MM.1S (cell line): Measurements from ENCODE around the gene DDB1.
A peak's percentile ranks its signal among the peaks of the same experiment; 100 is the strongest.

Experiments
- DNase-seq: peaks from one replicate; pipeline ENCODE4 v3.0.0-alpha.2; 2015
- H2AFZ ChIP-seq: fragments of 300-600 bp; sonication (generic); 2 replicates; pipeline ENCODE4 v1.6.0; 2016; ENCODE audit warnings: antibody characterized with exemption, low read length
- H3F3A ChIP-seq: fragments of 300-600 bp; sonication (generic); 2 replicates; pipeline ENCODE4 v1.6.1; 2016; ENCODE audit warnings: mild to moderate bottlenecking, antibody characterized with exemption, low read length, moderate library complexity, mixed read lengths; ENCODE audit not compliant: insufficient read depth
- H3K27ac ChIP-seq: fragments of 300-600 bp; sonication (generic); 2 replicates; pipeline ENCODE4 v1.5.1; 2016; ENCODE audit warnings: mild to moderate bottlenecking, low read length
- H3K27me3 ChIP-seq: fragments of 300-600 bp; sonication (generic); replicated peaks from 2 replicates; pipeline ENCODE4 v1.6.0; 2016; ENCODE audit warnings: low read length; ENCODE audit not compliant: insufficient read depth
- H3K36me3 ChIP-seq: fragments of 300-600 bp; sonication (generic); replicated peaks from 2 replicates; pipeline ENCODE4 v1.6.1; 2016; ENCODE audit warnings: mild to moderate bottlenecking, low read length, mixed read lengths; ENCODE audit not compliant: insufficient read depth
- H3K4me1 ChIP-seq: fragments of 300-600 bp; sonication (generic); 2 replicates; pipeline ENCODE4 v1.6.1; 2016; ENCODE audit warnings: low read length, mixed read lengths
- H3K4me2 ChIP-seq: fragments of 300-600 bp; sonication (generic); 2 replicates; pipeline ENCODE4 v1.6.0; 2016; ENCODE audit warnings: low read depth, low read length
- H3K4me3 ChIP-seq: fragments of 300-600 bp; sonication (generic); 2 replicates; pipeline ENCODE4 v1.5.1; 2016; ENCODE audit warnings: low read length, mixed read lengths
- H3K79me2 ChIP-seq: fragments of 300-600 bp; sonication (generic); 2 replicates; pipeline ENCODE4 v1.6.1; 2016; ENCODE audit warnings: mixed run types, low read length, mixed read lengths
- H3K9ac ChIP-seq: fragments of 300-600 bp; sonication (generic); 2 replicates; pipeline ENCODE4 v1.6.1; 2016; ENCODE audit warnings: low read length, mixed read lengths
- H3K9me2 ChIP-seq: fragments of 300-600 bp; sonication (generic); replicated peaks from 2 replicates; pipeline ENCODE4 v1.6.1; 2016; ENCODE audit warnings: mild to moderate bottlenecking, low read length, mixed read lengths; ENCODE audit not compliant: insufficient read depth
- H3K9me3 ChIP-seq: fragments of 300-600 bp; sonication (generic); replicated peaks from 2 replicates; pipeline ENCODE4 v1.6.1; 2016; ENCODE audit warnings: mild to moderate bottlenecking, low read length, mixed read lengths; ENCODE audit not compliant: insufficient read depth
- H4K20me1 ChIP-seq: fragments of 300-600 bp; sonication (generic); 2 replicates; pipeline ENCODE4 v1.6.1; 2016; ENCODE audit warnings: mild to moderate bottlenecking, low read length, moderate library complexity, mixed read lengths; ENCODE audit not compliant: insufficient read depth
- EZH2 ChIP-seq: fragments of 300-600 bp; sonication (generic); optimal IDR thresholded peaks from 2 replicates; pipeline ENCODE3; 2017; ENCODE audit warnings: low read depth, mild to moderate bottlenecking, antibody characterized with exemption, low read length, mixed read lengths
- EZH2phosphoT487 ChIP-seq: fragments of 300-600 bp; sonication (generic); IDR thresholded peaks from 2 replicates; pipeline ENCODE4 v1.6.1; 2018; ENCODE audit warnings: antibody characterized with exemption, low read length
- TF ChIP-seq, protein P1 (sequence below): fragments of 300-600 bp; sonication (generic); IDR thresholded peaks from 2 replicates; pipeline ENCODE4 v1.5.1; 2016; ENCODE audit warnings: antibody characterized with exemption, low read length, mixed read lengths

Gene DDB1

DNA sequence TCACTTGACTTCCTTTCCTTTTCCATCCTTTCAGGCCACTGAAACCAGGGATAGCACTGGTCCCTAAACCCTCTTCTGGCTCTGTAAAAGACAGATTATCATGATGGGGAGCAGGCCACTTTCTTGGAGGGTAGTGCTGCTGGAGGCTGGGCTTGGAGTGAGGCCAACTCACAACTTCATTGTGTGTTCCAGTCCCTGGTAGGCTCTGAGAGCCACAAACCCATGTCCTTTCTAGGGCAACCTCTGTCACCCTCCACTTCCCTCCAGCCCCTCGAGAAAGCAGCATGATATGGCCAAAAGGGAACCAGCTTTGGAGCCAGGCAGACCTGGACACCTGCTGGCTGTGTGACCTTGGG lies 2.4 kb upstream of the DDB1 start:
- Histone ChIP-seq H3K4me3 (no peak overlapping the region), H3K4me2 (no peak overlapping the region), H4K20me1 (no peaks in the 10 kb centered on the region), H3F3A (0 out of 2 replicates have a peak, but pooled peaks cover 4% of the 10 kb centered on the region), H2AFZ (no peak overlapping the region), H3K27me3 (no peaks in the 10 kb centered on the region), H3K9me3 (no peaks in the 10 kb centered on the region), H3K9ac (no peak overlapping the region), H3K27ac (no peak overlapping the region), H3K4me1 (peaks cover 28% of the 10 kb centered on the region), H3K36me3 (no peaks in the 10 kb centered on the region), H3K79me2 (peaks cover 33% of the 10 kb centered on the region), H3K9me2 (no peaks in the 10 kb centered on the region)
- TF ChIP-seq, protein P1, sequence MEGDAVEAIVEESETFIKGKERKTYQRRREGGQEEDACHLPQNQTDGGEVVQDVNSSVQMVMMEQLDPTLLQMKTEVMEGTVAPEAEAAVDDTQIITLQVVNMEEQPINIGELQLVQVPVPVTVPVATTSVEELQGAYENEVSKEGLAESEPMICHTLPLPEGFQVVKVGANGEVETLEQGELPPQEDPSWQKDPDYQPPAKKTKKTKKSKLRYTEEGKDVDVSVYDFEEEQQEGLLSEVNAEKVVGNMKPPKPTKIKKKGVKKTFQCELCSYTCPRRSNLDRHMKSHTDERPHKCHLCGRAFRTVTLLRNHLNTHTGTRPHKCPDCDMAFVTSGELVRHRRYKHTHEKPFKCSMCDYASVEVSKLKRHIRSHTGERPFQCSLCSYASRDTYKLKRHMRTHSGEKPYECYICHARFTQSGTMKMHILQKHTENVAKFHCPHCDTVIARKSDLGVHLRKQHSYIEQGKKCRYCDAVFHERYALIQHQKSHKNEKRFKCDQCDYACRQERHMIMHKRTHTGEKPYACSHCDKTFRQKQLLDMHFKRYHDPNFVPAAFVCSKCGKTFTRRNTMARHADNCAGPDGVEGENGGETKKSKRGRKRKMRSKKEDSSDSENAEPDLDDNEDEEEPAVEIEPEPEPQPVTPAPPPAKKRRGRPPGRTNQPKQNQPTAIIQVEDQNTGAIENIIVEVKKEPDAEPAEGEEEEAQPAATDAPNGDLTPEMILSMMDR = no peak
- DNase-seq = no peak

- Histone ChIP-seq H3K27me3 (no peaks in the 10 kb centered on the region), H2AFZ (no peak overlapping the region), H3K4me1 (peaks cover 28% of the 10 kb centered on the region), H3K9me2 (no peaks in the 10 kb centered on the region), H3K4me3 (no peak overlapping the region), H3K9ac (no peak overlapping the region), H3K79me2 (peaks cover 39% of the 10 kb centered on the region), H3K36me3 (no peaks in the 10 kb centered on the region), H3K4me2 (no peak overlapping the region), H3K9me3 (no peaks in the 10 kb centered on the region), H3F3A (0 out of 2 replicates have a peak, but pooled peaks cover 4% of the 10 kb centered on the region), H4K20me1 (no peaks in the 10 kb centered on the region), H3K27ac (no peak overlapping the region)
- DNase-seq = no peak
- TF ChIP-seq, protein P1 = no peak
- no peak for TF ChIP-seq EZH2phosphoT487
- no peak for TF ChIP-seq EZH2
These were observed 1.8 kb upstream of the DDB1 start for GRCh38 chr11:61334434-61335354.

DNA sequence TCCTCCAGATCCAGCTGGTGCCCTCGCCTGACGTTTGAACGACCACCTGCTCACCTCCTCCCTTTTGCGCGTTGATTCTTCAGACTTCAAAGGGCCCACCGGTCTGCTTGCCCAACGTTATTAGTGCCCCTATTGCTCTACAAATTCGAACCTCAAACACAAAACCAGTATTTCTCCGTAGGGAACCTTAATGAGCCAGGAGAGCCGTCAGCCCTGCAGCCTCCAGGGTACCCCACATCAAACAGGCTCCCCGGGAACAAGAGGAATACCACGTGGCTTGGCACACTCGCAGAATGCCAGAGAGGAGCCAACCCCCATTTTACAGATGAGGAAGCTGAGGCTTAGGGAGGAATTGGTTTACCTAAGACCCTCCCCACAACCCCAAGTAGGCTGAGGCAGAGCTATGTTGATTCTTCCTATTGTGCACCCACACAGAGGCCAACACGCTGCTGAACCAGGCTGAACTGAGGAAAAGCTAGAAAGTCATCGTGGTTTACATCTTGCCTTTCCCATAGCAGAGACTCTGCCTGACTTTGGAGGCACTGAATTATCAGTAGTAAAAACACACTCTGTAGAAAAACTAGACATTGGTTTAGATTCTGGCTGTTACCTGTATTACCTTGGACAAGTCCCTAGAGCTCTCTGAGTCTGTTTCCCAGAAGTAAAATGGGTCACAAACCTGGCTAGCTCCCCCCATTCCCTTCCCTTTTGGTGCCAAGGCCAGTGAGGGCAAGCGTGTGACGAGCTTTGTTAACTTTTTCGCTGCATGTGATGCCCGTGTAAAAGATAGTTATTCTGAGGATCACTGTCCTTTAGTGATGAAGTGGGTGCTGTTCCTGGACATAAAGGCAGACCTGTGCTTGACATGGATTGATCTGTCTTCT lies 887 bp upstream of the DDB1 start:
- DNase-seq = peak; percentile 22
- H3F3A ChIP-seq = 0 out of 2 replicates have a peak, but pooled peaks cover 4% of the 10 kb centered on the region
- peak overlapping the region; percentile 46; the same call in 1 of the 2 replicates for H3K27ac ChIP-seq
- H3K9me2 ChIP-seq = no peaks in the 10 kb centered on the region
- peaks cover 28% of the 10 kb centered on the region for H3K4me1 ChIP-seq
- H3K79me2 ChIP-seq = peaks cover 48% of the 10 kb centered on the region
- H4K20me1 ChIP-seq = no peaks in the 10 kb centered on the region
- H3K4me3 ChIP-seq = peak overlapping the region; percentile 81
- peak overlapping the region; percentile 99 for H3K9ac ChIP-seq
- H3K36me3 ChIP-seq = peaks cover 6% of the 10 kb centered on the region; the same call in 1 of the 2 replicates
- TF ChIP-seq, protein P1 = no peak
- TF ChIP-seq EZH2phosphoT487 = no peak
- no peak for TF ChIP-seq EZH2
- H3K9me3 ChIP-seq = no peaks in the 10 kb centered on the region
- peak overlapping the region; percentile 85 for H3K4me2 ChIP-seq
- peak overlapping the region; percentile 80 for H2AFZ ChIP-seq
- H3K27me3 ChIP-seq = no peaks in the 10 kb centered on the region
